Common myeloid progenitor, CD34-positive (primary cell): ENCODE results near the gene FYCO1.

Source experiments
- CTCF ChIA-PET: fragments of 350-600 bp; sonication (Branson Sonifier 250); formaldehyde crosslinking; loops from one replicate; lab custom pipeline; 2021; ENCODE audit warnings: antibody characterized with exemption; lab: Charles Lee
- POLR2A ChIA-PET: fragments of 350-600 bp; sonication (Branson Sonifier 250); formaldehyde crosslinking; loops from one replicate; lab custom pipeline; 2021; ENCODE audit warnings: antibody characterized with exemption; lab: Charles Lee
- DNase-seq, 3 donors: peaks; one replicate each; pipeline versions ENCODE4 v3.0.0 to v3.0.0-alpha.2; 2013
- H3K27ac ChIP-seq, 2 experiments: 1 replicate in 1 of 2; 2 replicates in 1 of 2; pipeline ENCODE4 v1.7.0; 2013; ENCODE audit warnings: inconsistent platforms in 2 of 2, low read length in 2 of 2, mild to moderate bottlenecking in 2 of 2, low read depth in 1 of 2, moderate library complexity in 1 of 2; ENCODE audit not compliant: severe bottlenecking in 2 of 2, insufficient read depth in 1 of 2, poor library complexity in 1 of 2
- H3K27me3 ChIP-seq, 5 experiments: replicated peaks in 2 of 5; 1 replicate in 3 of 5; 2 replicates in 2 of 5; pipeline versions ENCODE4 v1.6.1 to v1.7.0; 2013; ENCODE audit warnings: low read length in 4 of 5, mild to moderate bottlenecking in 2 of 5, moderate library complexity in 2 of 5, inconsistent platforms in 1 of 5; ENCODE audit not compliant: insufficient read depth in 5 of 5, control insufficient read depth in 4 of 5
- H3K36me3 ChIP-seq, 4 experiments: 1 replicate in 2 of 4; 2 replicates in 2 of 4; pipeline versions ENCODE4 v1.6.1 to v1.7.0; 2013; ENCODE audit warnings: low read length in 3 of 4, control low read depth in 1 of 4, mild to moderate bottlenecking in 1 of 4; ENCODE audit not compliant: control insufficient read depth in 4 of 4, insufficient read depth in 4 of 4
- H3K4me1 ChIP-seq, 4 experiments: 1 replicate in 3 of 4; 2 replicates in 1 of 4; pipeline versions ENCODE4 v1.6.1 to v1.7.1; 2013; ENCODE audit warnings: low read length in 3 of 4, mild to moderate bottlenecking in 3 of 4, control low read depth in 1 of 4, inconsistent platforms in 1 of 4, moderate library complexity in 1 of 4; ENCODE audit not compliant: control insufficient read depth in 4 of 4, insufficient read depth in 4 of 4; ENCODE audit errors: control extremely low read depth in 1 of 4
- H3K4me3 ChIP-seq, 7 experiments: 1 replicate in 4 of 7; 2 replicates in 3 of 7; pipeline versions ENCODE4 v1.5.1 to v1.7.0; 2013; ENCODE audit warnings: mild to moderate bottlenecking in 7 of 7, low read length in 6 of 7, moderate library complexity in 6 of 7, inconsistent platforms in 2 of 7, low read depth in 2 of 7, control low read depth in 1 of 7; ENCODE audit not compliant: insufficient read depth in 4 of 7, control insufficient read depth in 1 of 7; ENCODE audit errors: extremely low read depth in 1 of 7
- H3K9me3 ChIP-seq, 5 experiments: 1 replicate in 4 of 5; 2 replicates in 1 of 5; pipeline versions ENCODE4 v1.6.1 to v1.7.1; 2013; ENCODE audit warnings: low read length in 4 of 5, mild to moderate bottlenecking in 2 of 5, inconsistent platforms in 1 of 5, low read depth in 1 of 5, moderate library complexity in 1 of 5; ENCODE audit not compliant: control insufficient read depth in 4 of 5, insufficient read depth in 2 of 5; ENCODE audit errors: control extremely low read depth in 1 of 5
- WGBS: methylation state at CpG from one replicate; pipeline ENCODE4 v1.1.5; 2013; ENCODE audit not compliant: insufficient coverage; 5-methylcytosine and 5-hydroxymethylcytosine counted together

The FYCO1 gene

GRCh38 chr3:45940004-45940780 lies 55.4 kb downstream of the FYCO1 start:
- DNase-seq, result no peak
- WGBS, result 79% methylated on average over 7 of the region's 7 CpGs
- ChIA-PET CTCF (interaction anchor here (1.1 to 8.8 kb wide), 9 partner anchors 8 to 430 kb away, joined by 3 to 212 read pairs (median 8); no protein-coding TSS in a partner anchor), POLR2A (interaction anchor here (1.2 kb wide), 1 partner anchor 136 kb away, joined by 5 read pairs; no protein-coding TSS in a partner anchor)
- Histone ChIP-seq H3K27ac (no peak overlapping the region), H3K27me3 (no peaks in the 10 kb centered on the region), H3K36me3 (peaks cover under 1 to 54% (median 34%) of the 10 kb centered on the region in 4 experiments), H3K4me1 (peaks cover 0 to 20% (median 10%) of the 10 kb centered on the region in 4 experiments), H3K9me3 (peaks cover 0 to 6% (median 0%) of the 10 kb centered on the region in 5 experiments), H3K4me3 (no peak overlapping the region)

DNA sequence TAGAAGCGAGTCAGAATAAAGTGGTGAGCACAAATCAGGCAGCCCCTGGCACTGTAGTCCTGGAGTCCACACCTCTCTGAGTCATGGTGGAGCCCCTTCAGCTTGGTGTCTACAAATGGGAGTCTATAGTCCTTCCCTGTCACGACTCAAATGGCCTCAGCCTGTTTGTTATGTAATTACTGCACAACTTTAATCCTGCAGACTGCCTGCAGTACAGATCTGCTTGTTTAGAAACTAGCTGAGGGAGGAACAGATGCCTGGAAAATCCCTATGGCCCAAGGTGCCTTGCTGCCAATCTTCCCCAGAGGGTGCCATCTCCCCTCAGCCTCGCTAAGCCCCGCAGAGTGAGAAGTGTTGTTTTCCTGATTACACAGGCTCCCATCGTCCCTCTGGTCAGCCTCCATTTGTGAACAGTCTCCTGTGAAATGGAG lies 56.3 kb downstream of the FYCO1 start:
- H3K4me3 ChIP-seq, result no peak overlapping the region
- peaks cover 7 to 56% (median 37%) of the 10 kb centered on the region in 4 experiments for H3K36me3 ChIP-seq
- peaks cover 0 to 20% (median 10%) of the 10 kb centered on the region in 4 experiments for H3K4me1 ChIP-seq
- H3K27me3 ChIP-seq, result no peaks in the 10 kb centered on the region
- peaks cover 0 to 6% (median 0%) of the 10 kb centered on the region in 5 experiments for H3K9me3 ChIP-seq
- POLR2A ChIA-PET, result interaction anchor here (1.1 kb wide), 1 partner anchor 195 kb away, joined by 3 read pairs; no protein-coding TSS in a partner anchor
- WGBS, result 92% methylated on average over 2 of the region's 5 CpGs
- CTCF ChIA-PET, result interaction anchor here (0.5 to 8.8 kb wide), 22 partner anchors 9 to 439 kb away, joined by 3 to 212 read pairs (median 4); no protein-coding TSS in a partner anchor
- H3K27ac ChIP-seq, result no peak overlapping the region
- peak in 2 of 3 donors; percentile 20 to 29 for DNase-seq

GRCh38 chr3:45938864-45939263 lies 56.8 kb downstream of the FYCO1 start:
- no peak overlapping the region for H3K27ac ChIP-seq
- H3K27me3 ChIP-seq, result no peaks in the 10 kb centered on the region
- H3K9me3 ChIP-seq, result peaks cover 0 to 6% (median 0%) of the 10 kb centered on the region in 5 experiments
- ChIA-PET CTCF (interaction anchor here (0.5 to 8.8 kb wide), 23 partner anchors 9 to 439 kb away, joined by 3 to 212 read pairs (median 4); partner anchors contain the start of gene CCR5), POLR2A (interaction anchor here (1.1 kb wide), 1 partner anchor 195 kb away, joined by 3 read pairs; no protein-coding TSS in a partner anchor)
- H3K36me3 ChIP-seq, result peaks cover 7 to 60% (median 39%) of the 10 kb centered on the region in 4 experiments
- peak; percentile 87 to 94 (median 91) for DNase-seq
- 17% methylated on average over 4 of the region's 4 CpGs for WGBS
- H3K4me3 ChIP-seq, result no peak overlapping the region
- H3K4me1 ChIP-seq, result peaks cover 0 to 20% (median 10%) of the 10 kb centered on the region in 4 experiments

DNA sequence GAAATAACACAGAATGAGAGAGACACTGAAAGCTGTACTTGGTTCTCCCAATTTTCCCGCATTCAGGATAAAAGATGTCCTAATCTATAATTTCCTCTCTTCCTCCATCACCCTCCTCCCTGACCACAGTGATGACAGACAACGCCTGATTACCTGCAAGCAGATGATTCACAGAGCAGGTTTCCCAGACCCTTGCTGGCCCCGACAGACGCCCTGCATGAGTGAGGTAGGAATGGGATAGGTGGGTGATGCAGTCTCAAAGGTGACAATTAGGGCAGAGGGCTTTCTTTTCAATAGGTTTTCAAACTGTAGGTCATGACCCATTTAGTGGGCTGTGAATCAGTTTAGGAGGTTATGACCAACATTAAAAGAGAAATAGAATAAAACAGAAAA lies 57.6 kb downstream of the FYCO1 start:
- no peak for DNase-seq
- WGBS, result 100% methylated on average over 1 of the region's 4 CpGs
- Histone ChIP-seq H3K27ac (no peak overlapping the region), H3K36me3 (peaks cover 10 to 66% (median 45%) of the 10 kb centered on the region in 4 experiments), H3K27me3 (no peaks in the 10 kb centered on the region), H3K4me1 (peaks cover 0 to 20% (median 9%) of the 10 kb centered on the region in 4 experiments), H3K9me3 (peaks cover 0 to 6% (median 0%) of the 10 kb centered on the region in 5 experiments), H3K4me3 (no peak overlapping the region)
- ChIA-PET CTCF (interaction anchor here (0.9 to 8.8 kb wide), 16 partner anchors 9 to 440 kb away, joined by 3 to 212 read pairs (median 5); partner anchors contain the start of gene CCR5), POLR2A (interaction anchor here (0.6 to 1.1 kb wide), 2 partner anchors 111 to 194 kb away, joined by 3 read pairs; no protein-coding TSS in a partner anchor)

- Histone ChIP-seq H3K4me3 (no peak overlapping the region), H3K4me1 (peaks cover 0 to 14% (median 7%) of the 10 kb centered on the region in 4 experiments), H3K27ac (no peak overlapping the region), H3K36me3 (peaks cover 15 to 67% (median 50%) of the 10 kb centered on the region in 4 experiments), H3K9me3 (peaks cover 0 to 6% (median 0%) of the 10 kb centered on the region in 5 experiments), H3K27me3 (no peaks in the 10 kb centered on the region)
- no peak for DNase-seq
- CTCF ChIA-PET, result interaction anchor here (0.9 to 8.8 kb wide), 11 partner anchors 9 to 435 kb away, joined by 3 to 212 read pairs (median 3); partner anchors contain the start of gene CCR5
- WGBS, result 94% methylated on average over 4 of the region's 8 CpGs
- POLR2A ChIA-PET, result interaction anchor here (0.6 kb wide), 2 partner anchors 19 to 110 kb away, joined by 3 to 5 read pairs; no protein-coding TSS in a partner anchor
Measured at GRCh38 chr3:45937206-45938042, 58.2 kb downstream of the FYCO1 start.

GRCh38 chr3:45936261-45936660 lies 59.4 kb downstream of the FYCO1 start:
- peaks cover 19 to 73% (median 61%) of the 10 kb centered on the region in 4 experiments for H3K36me3 ChIP-seq
- no peak overlapping the region for H3K4me3 ChIP-seq
- ChIA-PET CTCF (interaction anchor here (0.6 to 8.8 kb wide), 5 partner anchors 8 to 780 kb away, joined by 3 to 212 read pairs (median 27); no protein-coding TSS in a partner anchor), POLR2A (no interaction called here)
- WGBS, result 100% methylated on average over 8 of the region's 9 CpGs
- no peak overlapping the region for H3K27ac ChIP-seq
- no peaks in the 10 kb centered on the region for H3K27me3 ChIP-seq
- H3K4me1 ChIP-seq, result peaks cover 0 to 4% (median 1%) of the 10 kb centered on the region in 4 experiments
- no peak for DNase-seq
- peaks cover 0 to 6% (median 0%) of the 10 kb centered on the region in 5 experiments for H3K9me3 ChIP-seq
